Psoas muscle (tissue), 8 donors: Measurements from ENCODE around the gene VEZT. TPM values are rescaled to one million over a fixed set of nuclear protein-coding genes. Genes with fewer than 3 reads are reported as not detected.

Source experiments
- ATAC-seq, 4 donors: fragments of 200-7000 bp; cut with Tn5 transposase; one replicate each; pipeline ENCODE4 v1.9.1; 2020; ENCODE audit warnings: moderate library complexity in 3 of 4, mild to moderate bottlenecking in 2 of 4
- DNase-seq, 2 donors: peaks; one replicate each; pipeline ENCODE4 v3.0.0-alpha.2; 2020
- H3K27ac ChIP-seq: fragments of 200-600 bp; one replicate; pipeline ENCODE4 v1.8.0; 2022
- H3K27me3 ChIP-seq, 3 donors: fragments of 200-600 bp in 1 of 3; one replicate each; pipeline versions ENCODE4 v1.6.1 to v1.8.0; 2013 to 2022; ENCODE audit warnings: low read length in 2 of 3, mild to moderate bottlenecking in 2 of 3, moderate library complexity in 1 of 3; ENCODE audit not compliant: insufficient read depth in 3 of 3
- H3K36me3 ChIP-seq, 2 donors: fragments of 200-600 bp in 1 of 2; one replicate each; pipeline versions ENCODE4 v1.6.1 to v1.8.0; 2013 to 2022; ENCODE audit warnings: low read depth in 1 of 2, mild to moderate bottlenecking in 1 of 2, moderate library complexity in 1 of 2; ENCODE audit not compliant: insufficient read depth in 1 of 2
- H3K4me1 ChIP-seq: fragments of 200-600 bp; one replicate; pipeline ENCODE4 v1.8.0; 2022
- H3K4me3 ChIP-seq: fragments of 200-600 bp; one replicate; pipeline ENCODE4 v1.8.0; 2022; ENCODE audit warnings: mild to moderate bottlenecking
- H3K9me3 ChIP-seq: fragments of 200-600 bp; one replicate; pipeline ENCODE4 v1.8.0; 2022
- WGBS, 3 donors: extraction: QIAGEN DNeasy Blood & Tissue Kit; methylation state at CpG; one replicate each; pipeline versions ENCODE4 v1.1.6 to v1.1.7; 2013; 5-methylcytosine and 5-hydroxymethylcytosine counted together
- intact Hi-C, 2 donors: fragments of 100-400 bp; cut with DNase I; formaldehyde crosslinking; loops; one replicate each; pipeline versions ENCODE4 v1.11.0 to v1.14.2; 2022
- polyA plus RNA-seq, 3 donors: library from polyadenylated mRNA; stranded (reverse); fragments of 200-250 nt; gene quantifications; one replicate each; pipeline ENCODE4 v1.2.3, GENCODE V29; 2013
- total RNA-seq, 4 donors: library from RNA; stranded (reverse); fragmentation: NEBNext Ultra II Directional in 2 of 4; extraction: Animal tissue kit (Norgen Biotek cat#: 25700) in 2 of 4; gene quantifications; one replicate each; pipeline versions ENCODE4 v1.2.1 to v1.2.4, GENCODE V29; 2021 to 2023
- TF ChIP-seq, protein P1 (sequence below): fragments of 200-600 bp; IDR thresholded peaks from one replicate; pipeline ENCODE4 v1.8.0; 2022; ENCODE audit warnings: antibody characterized with exemption
- donor health status: healthy with polysubstance abuse.
- donor health status: DM: no; HTN: no; CAD: no; lungs with moderate emphysema.
- donor health status: Bipolar disorder and iron deficiency.
- donor health status: healthy.
- donor health status: DM: yes; HTN: yes; CAD: no.
- donor health status: DM: no; HTN: no; CAD: no.
- donor health status: DM: no; HTN: no; CAD: no.
- donor health status: DM: yes; HTN: yes; CAD: no.

VEZT gene
- total and polyA plus RNA-seq, 7 donors, result 31.6 to 121 (median 83.2) TPM

DNA sequence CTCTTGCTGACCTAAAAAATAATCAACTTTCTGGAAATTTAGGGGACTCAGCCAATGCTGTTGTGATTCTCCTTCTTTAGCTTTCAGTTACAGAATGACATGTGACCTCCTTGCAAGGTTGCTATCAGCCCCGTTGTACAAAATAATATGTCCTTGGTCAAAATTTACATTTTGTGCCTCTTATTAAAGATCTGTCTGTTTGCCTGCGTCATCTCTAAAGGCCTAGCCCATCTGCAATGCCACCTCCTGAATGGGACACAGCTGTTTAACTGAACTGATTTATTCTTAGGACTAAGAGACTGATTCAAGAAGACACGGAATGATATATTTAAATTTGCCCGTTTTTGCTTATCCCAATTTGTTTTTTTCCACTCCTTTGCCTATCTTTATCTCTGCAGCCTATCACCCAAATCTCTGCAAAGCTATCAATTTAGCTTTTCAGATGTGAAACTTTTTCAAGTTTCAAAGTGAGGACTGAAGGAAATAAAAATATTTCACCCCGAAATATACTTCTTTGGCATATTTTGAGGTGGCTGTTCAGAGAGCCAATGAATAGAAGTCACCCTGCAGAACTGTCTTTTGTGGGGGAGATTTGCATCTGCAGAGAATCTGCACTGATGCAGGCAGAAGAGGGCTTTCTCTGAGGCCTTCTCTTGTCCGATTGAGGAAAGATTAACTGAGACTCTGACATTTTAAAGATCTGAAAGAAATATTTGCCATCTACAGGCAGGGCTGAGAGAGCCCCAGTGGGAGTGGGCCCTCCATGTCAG, 126.0 kb downstream of the VEZT start:
- Histone ChIP-seq H3K36me3 (no peaks in the 10 kb centered on the region), H3K4me1 (peaks cover 5% of the 10 kb centered on the region), H3K4me3 (no peak overlapping the region), H3K9me3 (no peaks in the 10 kb centered on the region), H3K27me3 (no peaks in the 10 kb centered on the region), H3K27ac (no peak overlapping the region)
- no peak for ATAC-seq
- TF ChIP-seq, protein P1, sequence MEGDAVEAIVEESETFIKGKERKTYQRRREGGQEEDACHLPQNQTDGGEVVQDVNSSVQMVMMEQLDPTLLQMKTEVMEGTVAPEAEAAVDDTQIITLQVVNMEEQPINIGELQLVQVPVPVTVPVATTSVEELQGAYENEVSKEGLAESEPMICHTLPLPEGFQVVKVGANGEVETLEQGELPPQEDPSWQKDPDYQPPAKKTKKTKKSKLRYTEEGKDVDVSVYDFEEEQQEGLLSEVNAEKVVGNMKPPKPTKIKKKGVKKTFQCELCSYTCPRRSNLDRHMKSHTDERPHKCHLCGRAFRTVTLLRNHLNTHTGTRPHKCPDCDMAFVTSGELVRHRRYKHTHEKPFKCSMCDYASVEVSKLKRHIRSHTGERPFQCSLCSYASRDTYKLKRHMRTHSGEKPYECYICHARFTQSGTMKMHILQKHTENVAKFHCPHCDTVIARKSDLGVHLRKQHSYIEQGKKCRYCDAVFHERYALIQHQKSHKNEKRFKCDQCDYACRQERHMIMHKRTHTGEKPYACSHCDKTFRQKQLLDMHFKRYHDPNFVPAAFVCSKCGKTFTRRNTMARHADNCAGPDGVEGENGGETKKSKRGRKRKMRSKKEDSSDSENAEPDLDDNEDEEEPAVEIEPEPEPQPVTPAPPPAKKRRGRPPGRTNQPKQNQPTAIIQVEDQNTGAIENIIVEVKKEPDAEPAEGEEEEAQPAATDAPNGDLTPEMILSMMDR, result no peak
- 68 to 80% (median 74%) methylated on average over 6 of the region's 6 CpGs for WGBS, 3 donors
- no peak for DNase-seq
- intact Hi-C loops, result no loop called here

DNA sequence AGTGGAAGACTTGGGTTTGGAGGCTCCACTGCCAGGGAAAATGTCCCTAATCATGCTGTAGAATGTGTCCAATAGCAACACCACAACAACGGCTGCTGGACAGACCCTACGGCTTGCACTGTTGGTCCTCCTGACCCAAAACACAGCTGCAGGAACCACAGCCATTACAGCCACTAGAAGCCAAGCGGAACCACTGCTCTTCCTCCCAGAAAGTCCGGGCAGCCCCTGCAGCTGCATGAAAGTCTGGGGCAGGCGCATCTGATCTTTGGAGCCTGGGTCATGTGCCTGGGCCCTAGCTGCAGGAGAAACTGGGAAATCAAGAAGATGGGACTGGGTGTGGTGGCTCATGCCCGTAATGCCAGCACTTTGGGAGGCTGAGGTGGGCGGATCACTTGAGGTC, 131.7 kb downstream of the VEZT start:
- 84 to 95% (median 87%) methylated on average over 7 of the region's 7 CpGs for WGBS, 3 donors
- no peak for DNase-seq

DNA sequence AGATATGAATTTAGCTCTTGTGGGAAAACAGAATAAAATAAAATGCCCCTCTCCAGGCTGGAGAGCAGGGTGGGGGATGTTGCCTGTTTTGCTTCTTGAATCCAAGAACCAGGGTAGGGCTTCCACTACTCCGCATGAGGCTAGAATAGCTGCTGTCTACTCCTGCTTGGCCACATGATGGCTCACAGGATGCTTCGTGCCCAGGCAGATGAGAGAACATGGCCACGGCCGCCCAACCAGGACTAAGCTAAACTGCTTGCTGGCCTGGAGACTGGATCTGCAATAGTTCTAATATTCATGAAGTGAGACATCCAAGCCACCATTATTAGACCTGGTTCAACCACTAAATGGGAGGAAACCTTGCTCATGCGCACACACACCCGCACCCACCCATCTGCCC, 134.1 kb downstream of the VEZT start:
- Histone ChIP-seq H3K9me3 (no peaks in the 10 kb centered on the region), H3K36me3 (no peaks in the 10 kb centered on the region), H3K27me3 (no peaks in the 10 kb centered on the region), H3K27ac (no peak overlapping the region), H3K4me1 (peaks cover 7% of the 10 kb centered on the region), H3K4me3 (no peak overlapping the region)
- ATAC-seq (peak; percentile 44 to 89 (median 71)), DNase-seq (no peak)
- intact Hi-C loops, result loop anchor here in 1 of 2 donors (10.0 kb wide), 1 partner anchor 183 kb away; no protein-coding TSS in a partner anchor
- 71 to 83% (median 72%) methylated on average over 6 of the region's 6 CpGs for WGBS, 3 donors
- TF ChIP-seq, protein P1, result peak; percentile 17

More for the DNA sequence above, 131.7 kb downstream of the VEZT start:
- Histone ChIP-seq H3K4me1 (peaks cover 7% of the 10 kb centered on the region), H3K9me3 (no peaks in the 10 kb centered on the region), H3K27me3 (no peaks in the 10 kb centered on the region), H3K27ac (no peak overlapping the region), H3K4me3 (no peak overlapping the region), H3K36me3 (no peaks in the 10 kb centered on the region)
- intact Hi-C loops, result no loop called here
- ATAC-seq, result no peak
- TF ChIP-seq, protein P1, result no peak

Other genes starting within 250 kb of the VEZT start
- gene NDUFA12, start 214.1 kb upstream of the VEZT start, total RNA-seq, result 100 to 1,000 TPM; 189 to 280 (median 220) TPM
- 100 to 1,000 TPM; 254 to 389 (median 347) TPM for gene NDUFA12, start 214.1 kb upstream of the VEZT start, polyA plus RNA-seq
- 10 to 100 TPM; 19.9 to 32.3 (median 29.3) TPM for gene NR2C1, start 144.2 kb upstream of the VEZT start, total RNA-seq
- 10 to 100 TPM; 15.0 to 20.5 (median 19.9) TPM for gene NR2C1, start 144.2 kb upstream of the VEZT start, polyA plus RNA-seq
- gene FGD6, start 340 bp upstream of the VEZT start, total RNA-seq, result 1 to 10 TPM; 2.5 to 7.1 (median 4.4) TPM
- gene FGD6, start 340 bp upstream of the VEZT start, polyA plus RNA-seq, result 1 to 10 TPM in 2 of 3 donors, under 1 TPM in 1; 0.96 to 2.8 (median 1.6) TPM